Fibroblast of mammary gland (primary cell): ENCODE results near the gene SYPL1.

Experiments used
- DNase-seq: peaks from one replicate; pipeline ENCODE4 v3.0.0-alpha.2; 2010; ENCODE audit warnings: low read depth
- H3K4me3 ChIP-seq: 2 replicates; pipeline ENCODE4 v1.5.1; 2011; ENCODE audit warnings: low read depth, mild to moderate bottlenecking, low read length, moderate library complexity; ENCODE audit not compliant: control insufficient read depth
- TF ChIP-seq, protein P1 (sequence below): conservative IDR thresholded peaks from 2 replicates; pipeline ENCODE4 v1.5.1; 2011; ENCODE audit warnings: low read depth, low read length, inconsistent platforms; ENCODE audit not compliant: control insufficient read depth, insufficient read depth

SYPL1 gene

DNA sequence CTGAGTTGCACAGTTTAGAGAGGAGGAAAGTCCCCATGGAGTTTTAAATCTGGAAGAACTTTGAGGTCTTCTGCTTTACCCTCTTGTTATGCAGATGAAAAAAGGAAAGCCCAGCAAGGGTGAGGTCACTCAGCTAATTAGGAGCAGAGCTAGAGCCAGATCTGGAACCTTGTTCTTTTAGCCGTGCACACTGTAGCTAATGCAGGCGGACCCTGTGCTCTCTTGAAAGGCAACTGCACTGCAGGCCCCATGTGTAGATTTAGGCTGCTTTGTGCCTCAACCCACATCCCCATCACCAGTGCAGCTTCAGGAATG lies 63.4 kb downstream of the SYPL1 start:
- DNase-seq: no peak
- TF ChIP-seq, protein P1, sequence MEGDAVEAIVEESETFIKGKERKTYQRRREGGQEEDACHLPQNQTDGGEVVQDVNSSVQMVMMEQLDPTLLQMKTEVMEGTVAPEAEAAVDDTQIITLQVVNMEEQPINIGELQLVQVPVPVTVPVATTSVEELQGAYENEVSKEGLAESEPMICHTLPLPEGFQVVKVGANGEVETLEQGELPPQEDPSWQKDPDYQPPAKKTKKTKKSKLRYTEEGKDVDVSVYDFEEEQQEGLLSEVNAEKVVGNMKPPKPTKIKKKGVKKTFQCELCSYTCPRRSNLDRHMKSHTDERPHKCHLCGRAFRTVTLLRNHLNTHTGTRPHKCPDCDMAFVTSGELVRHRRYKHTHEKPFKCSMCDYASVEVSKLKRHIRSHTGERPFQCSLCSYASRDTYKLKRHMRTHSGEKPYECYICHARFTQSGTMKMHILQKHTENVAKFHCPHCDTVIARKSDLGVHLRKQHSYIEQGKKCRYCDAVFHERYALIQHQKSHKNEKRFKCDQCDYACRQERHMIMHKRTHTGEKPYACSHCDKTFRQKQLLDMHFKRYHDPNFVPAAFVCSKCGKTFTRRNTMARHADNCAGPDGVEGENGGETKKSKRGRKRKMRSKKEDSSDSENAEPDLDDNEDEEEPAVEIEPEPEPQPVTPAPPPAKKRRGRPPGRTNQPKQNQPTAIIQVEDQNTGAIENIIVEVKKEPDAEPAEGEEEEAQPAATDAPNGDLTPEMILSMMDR: no peak
- H3K4me3 ChIP-seq: no peak overlapping the region

DNA sequence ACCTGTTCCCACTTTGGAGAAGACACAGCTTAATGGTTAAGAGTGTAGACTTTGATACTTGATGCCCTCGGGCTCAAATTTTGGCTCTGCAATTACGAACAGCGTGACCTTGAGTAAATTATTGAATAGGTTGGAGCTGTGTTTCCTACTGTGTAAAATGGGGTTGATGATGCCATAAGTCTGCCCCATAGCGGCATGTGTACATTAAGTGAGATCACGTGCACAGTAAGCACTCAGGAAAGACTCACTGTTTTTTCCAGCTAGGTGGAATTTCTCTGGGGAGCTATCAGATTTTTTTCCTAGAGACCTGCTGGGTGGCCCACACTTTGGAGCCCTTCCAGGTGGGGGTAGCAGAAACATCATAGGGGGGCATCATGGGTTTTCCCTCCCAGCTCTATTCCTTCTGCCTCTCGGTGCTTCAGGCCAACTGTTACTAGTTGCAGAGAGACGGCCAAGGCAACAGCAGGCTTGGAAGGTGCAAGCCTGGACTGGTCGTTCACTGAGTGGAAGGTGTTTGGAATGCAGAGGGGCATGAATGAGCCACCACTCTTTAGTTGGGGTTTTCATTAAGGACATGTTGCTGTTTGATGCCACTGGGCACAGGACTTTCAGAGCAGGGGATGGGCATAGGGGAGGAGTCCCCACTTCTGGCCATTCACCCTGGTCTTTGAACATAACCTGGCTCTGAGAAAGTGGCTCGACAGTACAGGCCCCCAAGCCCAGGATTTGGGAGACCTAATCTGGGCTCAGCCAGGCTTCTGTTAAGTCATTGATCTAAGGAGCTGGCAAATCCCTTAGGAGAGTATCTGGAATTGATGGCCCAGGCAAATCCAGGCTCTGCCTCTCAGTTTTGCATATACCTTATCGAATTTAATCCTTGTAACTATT lies 64.0 kb downstream of the SYPL1 start:
- DNase-seq: no peak
- TF ChIP-seq, protein P1: no peak
- H3K4me3 ChIP-seq: no peak overlapping the region

DNA sequence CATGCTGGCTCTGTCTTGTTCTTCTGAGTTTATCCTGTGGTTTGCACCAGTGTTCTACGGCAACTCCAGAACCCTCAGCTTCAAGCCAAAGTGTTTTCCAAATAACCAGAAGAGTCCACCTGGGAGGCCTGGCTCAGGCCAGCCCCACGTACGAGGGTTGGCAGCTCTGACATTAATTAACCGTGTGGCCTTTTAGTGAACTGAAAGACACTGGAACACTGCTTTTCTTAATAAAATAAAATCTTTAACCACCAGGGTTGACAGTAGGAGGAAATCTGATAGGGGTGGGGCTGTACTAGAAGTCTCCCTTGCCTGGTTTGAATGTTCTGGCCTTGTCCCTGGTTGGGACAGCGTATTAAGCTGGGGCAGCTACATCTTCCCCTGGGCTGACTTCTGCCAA lies 64.9 kb downstream of the SYPL1 start:
- no peak for DNase-seq
- no peak overlapping the region for H3K4me3 ChIP-seq
- TF ChIP-seq, protein P1: no peak

DNA sequence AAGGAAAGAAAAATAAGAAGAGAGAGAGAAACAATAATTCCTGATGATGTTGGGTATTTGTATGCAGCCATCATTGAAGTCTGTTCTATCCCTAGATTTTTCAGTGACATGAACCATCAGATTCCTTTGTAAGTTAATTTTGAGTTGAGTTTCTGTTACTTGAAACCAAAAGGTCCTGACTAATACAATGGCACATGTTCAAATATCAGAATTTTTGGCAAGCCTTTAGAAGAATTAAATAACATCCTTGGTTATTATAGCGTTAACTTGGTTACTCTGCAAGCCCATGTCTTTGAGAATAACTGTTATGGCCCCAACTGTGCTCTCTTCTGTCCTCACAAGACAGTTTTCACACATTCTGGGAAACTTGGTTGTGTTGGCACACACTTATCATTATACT lies 66.5 kb downstream of the SYPL1 start:
- peak; percentile 66 for DNase-seq
- TF ChIP-seq, protein P1: no peak

DNA sequence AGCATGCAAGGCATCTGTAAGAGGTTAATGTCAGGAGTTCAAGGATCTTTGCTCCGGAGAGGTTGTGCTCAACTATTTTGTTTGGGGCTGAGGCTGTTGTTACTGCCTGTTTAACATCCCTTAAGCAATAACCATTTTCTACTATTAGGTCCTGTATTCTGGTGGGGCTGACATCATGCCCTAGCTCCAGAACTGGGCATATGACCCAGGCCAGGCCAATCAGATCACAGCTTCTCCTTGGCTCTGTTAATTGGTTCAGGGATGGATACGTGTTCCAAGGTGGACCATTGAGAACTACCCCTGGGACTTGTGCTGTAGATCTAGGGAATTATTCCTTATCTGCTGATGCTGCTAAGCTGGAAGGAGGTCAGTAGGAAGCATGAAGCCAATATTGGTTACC lies 67.0 kb downstream of the SYPL1 start:
- TF ChIP-seq, protein P1: no peak
- DNase-seq: peak; percentile 19
- H3K4me3 ChIP-seq: no peak overlapping the region

More for the DNA sequence above, 66.5 kb downstream of the SYPL1 start:
- no peak overlapping the region for H3K4me3 ChIP-seq

DNA sequence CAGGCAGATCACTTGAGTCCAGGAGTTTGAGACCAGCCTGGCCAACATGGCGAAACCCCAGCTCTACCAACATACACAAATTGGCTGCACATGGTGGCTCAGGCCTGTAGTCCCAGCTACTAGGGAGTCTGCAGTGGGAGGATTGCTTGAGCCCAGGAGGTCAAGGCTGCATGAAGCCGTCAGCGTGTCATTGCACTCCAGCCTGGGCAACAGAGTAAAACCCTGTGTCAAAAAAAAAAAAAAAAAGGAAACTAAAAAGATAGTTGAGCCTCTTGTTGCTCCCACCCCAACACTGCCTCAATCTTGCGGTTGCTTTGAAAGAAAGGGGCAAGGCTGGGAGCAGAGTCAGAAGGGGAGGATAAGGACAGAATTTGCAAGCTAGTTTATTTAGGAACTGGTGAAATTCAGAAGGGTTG lies 69.9 kb downstream of the SYPL1 start:
- no peak for DNase-seq
- no peak overlapping the region for H3K4me3 ChIP-seq
- TF ChIP-seq, protein P1: no peak
